ENCODE measurements around the gene PREPL. TPM values are rescaled to one million over a fixed set of nuclear protein-coding genes. Genes with fewer than 3 reads are reported as not detected.
A peak's percentile ranks its signal among the peaks of the same experiment; 100 is the strongest.

The PREPL gene
- total and polyA plus RNA-seq, 7 experiments from 2014 or later, result 16.8 to 41.9 (median 25.8) TPM

DNA sequence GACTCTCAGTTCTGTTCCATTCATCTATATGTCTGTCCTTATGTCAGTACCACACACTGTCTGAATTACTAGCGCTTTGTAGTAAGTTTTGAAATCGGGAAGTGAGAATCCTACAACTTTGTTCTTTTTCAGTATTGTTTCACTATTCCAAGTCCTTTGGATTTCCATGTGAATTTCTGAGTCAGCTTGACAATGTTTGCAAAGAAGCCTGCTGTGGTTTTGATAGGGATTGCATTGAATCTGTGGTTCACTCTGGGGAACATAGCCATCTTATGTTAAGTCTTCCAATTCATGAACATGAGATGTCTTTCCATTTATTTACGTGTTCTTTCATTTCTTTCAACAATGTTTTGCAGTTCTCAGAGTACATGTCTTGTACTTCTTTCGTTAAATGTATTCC lies 71.0 kb downstream of the PREPL start:
- Histone ChIP-seq H3K9me3 (ENCODE audit: control insufficient read depth in 2 of 3, low read length in 3 of 3) (no peaks in the 10 kb centered on the region), H3K27me3 (ENCODE audit: control insufficient read depth in 2 of 2, insufficient read depth in 2 of 2, low read length in 2 of 2) (no peaks in the 10 kb centered on the region), H3K4me3 (ENCODE audit: low read length) (no peak overlapping the region), H3K27ac (ENCODE audit: low read depth, low read length) (no peak overlapping the region), H3K4me1 (ENCODE audit: control insufficient read depth in 2 of 2, insufficient read depth in 2 of 2, low read length in 2 of 2) (no peaks in the 10 kb centered on the region), H3K36me3 (ENCODE audit: control insufficient read depth in 2 of 3, insufficient read depth in 3 of 3, low read length in 3 of 3) (no peaks in the 10 kb centered on the region)
- Mint-ChIP-seq H3K27me3 (peaks cover 0 to 14% (median 7%) of the 10 kb centered on the region in 5 donors), H3K27ac (no peak overlapping the region), H3K4me3 (no peak overlapping the region), H3K9me3 (no peaks in the 10 kb centered on the region), H3K4me1 (no peaks in the 10 kb centered on the region), H3K36me3 (peaks cover 0 to 4% (median 0%) of the 10 kb centered on the region in 5 donors)
- intact Hi-C loops (cut with micrococcal nuclease), result loop anchor here in 1 of 2 donors (2.0 kb wide), 1 partner anchor 45 kb away; no protein-coding TSS in a partner anchor
- ChIA-PET POLR2A (no interaction called here), CTCF (no interaction called here)
- no peak for ATAC-seq
- no peak for DNase-seq

- intact Hi-C loops (cut with micrococcal nuclease), result no loop called here
- POLR2A ChIA-PET, result no interaction called here
- Histone ChIP-seq H3K27me3 (ENCODE audit: control insufficient read depth in 2 of 2, insufficient read depth in 2 of 2, low read length in 2 of 2) (no peaks in the 10 kb centered on the region), H3K9me3 (ENCODE audit: control insufficient read depth in 2 of 3, low read length in 3 of 3) (no peaks in the 10 kb centered on the region), H3K27ac (ENCODE audit: low read depth, low read length) (no peak overlapping the region), H3K4me1 (ENCODE audit: control insufficient read depth in 2 of 2, insufficient read depth in 2 of 2, low read length in 2 of 2) (no peaks in the 10 kb centered on the region), H3K36me3 (ENCODE audit: control insufficient read depth in 2 of 3, insufficient read depth in 3 of 3, low read length in 3 of 3) (no peaks in the 10 kb centered on the region), H3K4me3 (ENCODE audit: low read length) (no peak overlapping the region)
- no peak for DNase-seq
- H3K36me3 Mint-ChIP-seq, result peaks cover 0 to 13% (median 3%) of the 10 kb centered on the region in 5 donors
- H3K27me3 Mint-ChIP-seq, result peaks cover 0 to 14% (median 3%) of the 10 kb centered on the region in 5 donors
- H3K9me3 Mint-ChIP-seq, result no peaks in the 10 kb centered on the region
- CTCF ChIA-PET, result interaction anchor here (0.5 to 0.7 kb wide), 2 partner anchors 51 to 222 kb away, joined by 5 read pairs; no protein-coding TSS in a partner anchor
- H3K4me1 Mint-ChIP-seq, result no peaks in the 10 kb centered on the region
- H3K27ac Mint-ChIP-seq, result no peak overlapping the region
- no peak overlapping the region for H3K4me3 Mint-ChIP-seq
- no peak for ATAC-seq
Measured at GRCh38 chr2:44286884-44287638, 74.2 kb downstream of the PREPL start.

GRCh38 chr2:44286119-44286883 lies 75.0 kb downstream of the PREPL start:
- no peaks in the 10 kb centered on the region for H3K4me1 Mint-ChIP-seq
- POLR2A ChIA-PET, result no interaction called here
- Histone ChIP-seq H3K4me1 (ENCODE audit: control insufficient read depth in 2 of 2, insufficient read depth in 2 of 2, low read length in 2 of 2) (no peaks in the 10 kb centered on the region), H3K36me3 (ENCODE audit: control insufficient read depth in 2 of 3, insufficient read depth in 3 of 3, low read length in 3 of 3) (no peaks in the 10 kb centered on the region), H3K9me3 (ENCODE audit: control insufficient read depth in 2 of 3, low read length in 3 of 3) (no peaks in the 10 kb centered on the region), H3K27me3 (ENCODE audit: control insufficient read depth in 2 of 2, insufficient read depth in 2 of 2, low read length in 2 of 2) (no peaks in the 10 kb centered on the region), H3K27ac (ENCODE audit: low read depth, low read length) (no peak overlapping the region), H3K4me3 (ENCODE audit: low read length) (no peak overlapping the region)
- no peak for DNase-seq
- CTCF ChIA-PET, result interaction anchor here (0.5 kb wide), 1 partner anchor 221 kb away, joined by 5 read pairs; no protein-coding TSS in a partner anchor
- peaks cover 0 to 17% (median 3%) of the 10 kb centered on the region in 5 donors for H3K36me3 Mint-ChIP-seq
- H3K27ac Mint-ChIP-seq, result no peak overlapping the region
- no peak for ATAC-seq
- H3K9me3 Mint-ChIP-seq, result no peaks in the 10 kb centered on the region
- intact Hi-C loops (cut with micrococcal nuclease), result no loop called here
- H3K4me3 Mint-ChIP-seq, result no peak overlapping the region
- peaks cover 0 to 14% (median 0%) of the 10 kb centered on the region in 5 donors for H3K27me3 Mint-ChIP-seq

DNA sequence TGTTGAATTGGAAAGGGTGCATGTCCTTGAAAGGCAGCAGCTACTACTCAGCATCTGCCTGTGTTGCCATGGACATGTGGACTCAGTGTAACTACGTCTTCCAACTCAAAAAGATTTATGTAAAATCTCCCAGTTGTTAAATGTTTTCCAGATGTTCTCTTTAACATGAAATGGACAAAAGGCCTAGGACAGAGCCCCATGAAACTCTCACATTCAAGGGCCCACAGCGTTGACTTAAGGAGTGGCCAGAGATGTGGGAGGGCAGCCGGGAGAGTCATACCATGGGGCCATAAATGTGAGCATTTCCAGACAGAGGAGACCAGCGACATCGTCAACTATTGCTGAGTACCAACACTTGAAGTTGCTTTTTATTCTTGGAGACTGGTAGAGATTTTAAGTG lies 76.1 kb downstream of the PREPL start:
- Mint-ChIP-seq H3K27me3 (peaks cover 0 to 14% (median 0%) of the 10 kb centered on the region in 5 donors), H3K9me3 (no peaks in the 10 kb centered on the region), H3K4me1 (no peaks in the 10 kb centered on the region), H3K36me3 (peaks cover 0 to 17% (median 3%) of the 10 kb centered on the region in 5 donors), H3K27ac (no peak overlapping the region), H3K4me3 (no peak overlapping the region)
- no peak overlapping the region for H3K27ac ChIP-seq (ENCODE audit: low read depth, low read length)
- no peaks in the 10 kb centered on the region for H3K36me3 ChIP-seq (ENCODE audit: control insufficient read depth in 2 of 3, insufficient read depth in 3 of 3, low read length in 3 of 3)
- H3K4me1 ChIP-seq (ENCODE audit: control insufficient read depth in 2 of 2, insufficient read depth in 2 of 2, low read length in 2 of 2), result no peaks in the 10 kb centered on the region
- H3K9me3 ChIP-seq (ENCODE audit: control insufficient read depth in 2 of 3, low read length in 3 of 3), result no peaks in the 10 kb centered on the region
- CTCF ChIA-PET, result no interaction called here
- DNase-seq (no peak), ATAC-seq (no peak)
- H3K4me3 ChIP-seq (ENCODE audit: low read length), result no peak overlapping the region
- intact Hi-C loops (cut with micrococcal nuclease), result no loop called here
- POLR2A ChIA-PET, result no interaction called here
- no peaks in the 10 kb centered on the region for H3K27me3 ChIP-seq (ENCODE audit: control insufficient read depth in 2 of 2, insufficient read depth in 2 of 2, low read length in 2 of 2)

GRCh38 chr2:44283116-44283666 lies 78.1 kb downstream of the PREPL start:
- Mint-ChIP-seq H3K9me3 (no peaks in the 10 kb centered on the region), H3K27me3 (peaks cover 0 to 10% (median 0%) of the 10 kb centered on the region in 5 donors)
- POLR2A ChIA-PET, result no interaction called here

GRCh38 chr2:44280869-44281268 lies 80.4 kb downstream of the PREPL start:
- Histone ChIP-seq H3K9me3 (ENCODE audit: control insufficient read depth in 2 of 3, low read length in 3 of 3) (no peaks in the 10 kb centered on the region), H3K4me1 (ENCODE audit: control insufficient read depth in 2 of 2, insufficient read depth in 2 of 2, low read length in 2 of 2) (no peaks in the 10 kb centered on the region), H3K4me3 (ENCODE audit: low read length) (no peak overlapping the region), H3K27me3 (ENCODE audit: control insufficient read depth in 2 of 2, insufficient read depth in 2 of 2, low read length in 2 of 2) (no peaks in the 10 kb centered on the region), H3K36me3 (ENCODE audit: control insufficient read depth in 2 of 3, insufficient read depth in 3 of 3, low read length in 3 of 3) (no peaks in the 10 kb centered on the region), H3K27ac (ENCODE audit: low read depth, low read length) (no peak overlapping the region)
- ChIA-PET POLR2A (no interaction called here), CTCF (no interaction called here)
- H3K4me3 Mint-ChIP-seq, result no peak overlapping the region
- H3K27ac Mint-ChIP-seq, result no peak overlapping the region
- peaks cover 0 to 13% (median 3%) of the 10 kb centered on the region in 5 donors for H3K36me3 Mint-ChIP-seq
- no peaks in the 10 kb centered on the region for H3K9me3 Mint-ChIP-seq
- ATAC-seq, result no peak
- no peak for DNase-seq
- H3K27me3 Mint-ChIP-seq, result peaks cover 0 to 10% (median 3%) of the 10 kb centered on the region in 5 donors
- no peaks in the 10 kb centered on the region for H3K4me1 Mint-ChIP-seq
- intact Hi-C loops (cut with micrococcal nuclease), result no loop called here

More at GRCh38 chr2:44283116-44283666, 78.1 kb downstream of the PREPL start:
- H3K27ac Mint-ChIP-seq, result peak overlapping the region in 1 of 9 donors; percentile 21
- CTCF ChIA-PET, result no interaction called here
- intact Hi-C loops (cut with micrococcal nuclease), result no loop called here
- no peak overlapping the region for H3K4me3 Mint-ChIP-seq
- H3K4me1 Mint-ChIP-seq, result no peaks in the 10 kb centered on the region
- ATAC-seq (no peak), DNase-seq (no peak)
- Histone ChIP-seq H3K27ac (ENCODE audit: low read depth, low read length) (no peak overlapping the region), H3K36me3 (ENCODE audit: control insufficient read depth in 2 of 3, insufficient read depth in 3 of 3, low read length in 3 of 3) (no peaks in the 10 kb centered on the region), H3K9me3 (ENCODE audit: control insufficient read depth in 2 of 3, low read length in 3 of 3) (no peaks in the 10 kb centered on the region), H3K27me3 (ENCODE audit: control insufficient read depth in 2 of 2, insufficient read depth in 2 of 2, low read length in 2 of 2) (no peaks in the 10 kb centered on the region), H3K4me1 (ENCODE audit: control insufficient read depth in 2 of 2, insufficient read depth in 2 of 2, low read length in 2 of 2) (no peaks in the 10 kb centered on the region), H3K4me3 (ENCODE audit: low read length) (no peak overlapping the region)
- peaks cover 0 to 17% (median 3%) of the 10 kb centered on the region in 5 donors for H3K36me3 Mint-ChIP-seq
